IMR-90 (cell line): Measurements from ENCODE around the gene CUTC. TPM values are rescaled to one million over a fixed set of nuclear protein-coding genes. Genes with fewer than 3 reads are reported as not detected.

Source experiments
- ATAC-seq: fragments of 200-7000 bp; cut with Tn5 transposase; 2 replicates; pipeline ENCODE4 v1.9.1; 2020; ENCODE audit warnings: low read depth, mild to moderate bottlenecking, moderate library complexity
- BruUV-seq: library from RNA; stranded (reverse); fragments of 400-500 nt; replicated peaks from 2 replicates; lab custom pipeline; 2021; lab: Mats Ljungman, UMichigan
- CTCF ChIA-PET: fragments of 300-600 bp; formaldehyde crosslinking; extraction: SDS; loops from one replicate; lab custom pipeline; 2021; ENCODE audit warnings: antibody characterized with exemption; lab: Yijun Ruan, JAX
- POLR2A ChIA-PET: fragments of 300-600 bp; sonication (Branson Sonifier 250); formaldehyde crosslinking; loops from one replicate; lab custom pipeline; 2022; ENCODE audit warnings: antibody characterized with exemption; ENCODE audit not compliant: unreplicated experiment; lab: Charles Lee
- DNase-seq: peaks from one replicate; pipeline ENCODE4 v3.0.0; 2013
- H2AFZ ChIP-seq: replicated peaks from 2 replicates; pipeline ENCODE3; 2013; ENCODE audit warnings: low read length, mild to moderate bottlenecking; ENCODE audit not compliant: poor library complexity
- H2AK5ac ChIP-seq: 2 replicates; pipeline ENCODE4 v1.6.1; 2013; ENCODE audit warnings: low read depth, low read length, inconsistent platforms
- H2AK9ac ChIP-seq: replicated peaks from 2 replicates; pipeline ENCODE3; 2013; ENCODE audit warnings: mild to moderate bottlenecking, low read depth, low read length, moderate library complexity; ENCODE audit not compliant: poor library complexity
- H2BK120ac ChIP-seq: 2 replicates; pipeline ENCODE4 v1.6.1; 2013; ENCODE audit warnings: low read depth, low read length, inconsistent platforms
- H2BK15ac ChIP-seq: 3 replicates; pipeline ENCODE4 v1.6.1; 2013; ENCODE audit warnings: low read depth, low read length, inconsistent platforms
- H2BK20ac ChIP-seq: 2 replicates; pipeline ENCODE4 v1.6.1; 2013; ENCODE audit warnings: low read depth, mild to moderate bottlenecking, inconsistent platforms, low read length, moderate library complexity
- H2BK5ac ChIP-seq: 2 replicates; pipeline ENCODE4 v1.6.1; 2013; ENCODE audit warnings: mild to moderate bottlenecking, low read depth, low read length, inconsistent platforms; ENCODE audit not compliant: poor library complexity, severe bottlenecking
- H3K14ac ChIP-seq: replicated peaks from 2 replicates; pipeline ENCODE4 v1.6.1; 2013; ENCODE audit warnings: low read depth, low read length, inconsistent platforms
- H3K18ac ChIP-seq: 2 replicates; pipeline ENCODE4 v1.6.1; 2013; ENCODE audit warnings: low read depth, low read length, control low read depth
- H3K23ac ChIP-seq: 2 replicates; pipeline ENCODE4 v1.6.1; 2013; ENCODE audit warnings: low read depth, low read length, inconsistent platforms
- H3K27ac ChIP-seq: 2 replicates; pipeline ENCODE4 v1.5.1; 2013; ENCODE audit warnings: mild to moderate bottlenecking, control low read depth, low read length; ENCODE audit not compliant: insufficient read depth
- H3K27me3 ChIP-seq: 2 replicates; pipeline ENCODE4 v1.6.1; 2013; ENCODE audit warnings: low read length; ENCODE audit not compliant: control insufficient read depth, insufficient read depth
- H3K36me3 ChIP-seq: 2 replicates; pipeline ENCODE4 v1.6.1; 2013; ENCODE audit warnings: low read length, mixed read lengths; ENCODE audit not compliant: control insufficient read depth, insufficient read depth
- H3K4ac ChIP-seq: 2 replicates; pipeline ENCODE4 v1.6.1; 2013; ENCODE audit warnings: low read depth, low read length, inconsistent platforms
- H3K4me1 ChIP-seq: 2 replicates; pipeline ENCODE4 v1.6.1; 2013; ENCODE audit warnings: low read length, mixed read lengths; ENCODE audit not compliant: control insufficient read depth, insufficient read depth
- H3K4me2 ChIP-seq: 2 replicates; pipeline ENCODE4 v1.6.1; 2013; ENCODE audit warnings: low read depth, mild to moderate bottlenecking, control low read depth, low read length, moderate library complexity
- H3K4me3 ChIP-seq: 2 replicates; pipeline ENCODE4 v1.5.1; 2013; ENCODE audit warnings: low read depth, mild to moderate bottlenecking, control low read depth, low read length, moderate library complexity; ENCODE audit not compliant: insufficient read depth
- H3K56ac ChIP-seq: 2 replicates; pipeline ENCODE4 v1.6.1; 2013; ENCODE audit warnings: low read length, inconsistent platforms; ENCODE audit not compliant: insufficient read depth; ENCODE audit errors: extremely low read depth
- H3K79me1 ChIP-seq, 2 experiments: 2 replicates each; pipeline ENCODE4 v1.6.1; 2013; ENCODE audit warnings: low read length in 2 of 2, inconsistent platforms in 1 of 2, low read depth in 1 of 2
- H3K9ac ChIP-seq: 2 replicates; pipeline ENCODE4 v1.6.1; 2013; ENCODE audit warnings: low read depth, low read length, control low read depth
- H3K9me1 ChIP-seq: 2 replicates; pipeline ENCODE4 v1.6.1; 2013; ENCODE audit warnings: low read length, inconsistent platforms; ENCODE audit not compliant: insufficient read depth
- H3K9me3 ChIP-seq: 2 replicates; pipeline ENCODE4 v1.6.1; 2013; ENCODE audit warnings: low read length; ENCODE audit not compliant: control insufficient read depth, insufficient read depth
- H4K20me1 ChIP-seq: 2 replicates; pipeline ENCODE4 v1.6.1; 2013; ENCODE audit warnings: low read length, inconsistent platforms; ENCODE audit not compliant: insufficient read depth
- H4K5ac ChIP-seq: 2 replicates; pipeline ENCODE4 v1.6.1; 2013; ENCODE audit warnings: mild to moderate bottlenecking, low read depth, low read length, control low read depth
- H4K8ac ChIP-seq, 2 experiments: 2 replicates each; pipeline ENCODE4 v1.6.1; 2013; ENCODE audit warnings: low read depth in 2 of 2, low read length in 2 of 2, control low read depth in 1 of 2, inconsistent platforms in 1 of 2
- H4K91ac ChIP-seq: 2 replicates; pipeline ENCODE4 v1.6.1; 2013; ENCODE audit warnings: low read depth, low read length, inconsistent platforms; ENCODE audit not compliant: insufficient read depth
- BHLHE40 ChIP-seq: fragments of 150-350 bp; IDR thresholded peaks from 2 replicates; pipeline ENCODE4 v1.6.1; 2016; ENCODE audit warnings: mild to moderate bottlenecking, low read depth, low read length
- CEBPB ChIP-seq: IDR thresholded peaks from 2 replicates; pipeline ENCODE4 v1.6.1; 2012; ENCODE audit warnings: low read depth, low read length, improper control_type of control experiment
- FOS ChIP-seq: fragments of 150-350 bp; IDR thresholded peaks from 2 replicates; pipeline ENCODE4 v1.6.1; 2016; ENCODE audit warnings: low read depth, low read length
- WGBS, 2 experiments: methylation state at CpG; one replicate each; pipeline versions ENCODE4 v1.1.5 to v1.1.7; 2013; ENCODE audit warnings: missing lambda C conversion rate in 2 of 2; ENCODE audit not compliant: insufficient read length in 1 of 2; ENCODE audit errors: extremely low coverage in 2 of 2; 5-methylcytosine and 5-hydroxymethylcytosine counted together
- dilution Hi-C: fragments of 300-500 bp; cut with HindIII; formaldehyde crosslinking; loops from one replicate; pipeline ENCODE4 v1.14.3; 2018; ENCODE audit warnings: low sequenced_read_pairs; ENCODE audit not compliant: unreplicated experiment
- in situ Hi-C: fragments of 300-500 bp; cut with MboI; formaldehyde crosslinking; loops from 3 replicates; pipeline ENCODE4 v1.14.3; 2019; ENCODE audit warnings: low sequenced_read_pairs, inconsistent platforms, mixed read lengths
- intact Hi-C: fragments of 100-400 bp; cut with micrococcal nuclease; formaldehyde crosslinking; loops from 2 replicates; pipeline ENCODE4 v1.10.0; 2022
- polyA plus RNA-seq, 3 experiments: library from polyadenylated mRNA; depleted of rRNA; stranded (reverse); fragments of >200 nt; gene quantifications; 2 replicates each; pipeline ENCODE4 v1.2.3, GENCODE V29; 2012; ENCODE audit warnings: low replicate concordance in 1 of 3
- total RNA-seq: library from RNA; depleted of rRNA; stranded (reverse); fragments of >200 nt; gene quantifications from 2 replicates; pipeline ENCODE4 v1.2.3, GENCODE V29; 2012

CUTC gene
- total and polyA plus RNA-seq, 2 of the 4 experiments (the other 2 are of a cell fraction) = 7.0 to 10.2 TPM

GRCh38 chr10:99788598-99789256, 56.7 kb downstream of the CUTC start:
- peak overlapping the region; percentile 3 for H2BK120ac ChIP-seq

More at GRCh38 chr10:99788598-99789256, 56.7 kb downstream of the CUTC start:
- Histone ChIP-seq H3K9ac (no peak overlapping the region), H3K23ac (no peak overlapping the region; the same call in 1 of the 2 replicates), H4K5ac (no peak overlapping the region), H3K4me2 (peak overlapping the region; percentile 7; the same call in 1 of the 2 replicates), H3K4ac (0 out of 2 replicates have a peak overlapping the region, but pooled peaks have one; percentile 11), H3K4me3 (no peak overlapping the region), H2AK9ac (peak overlapping the region; percentile 38), H4K91ac (no peak overlapping the region), H2BK5ac (peak overlapping the region; percentile 7), H4K8ac (no peak overlapping the region), H3K4me1 (peaks cover 13% of the 10 kb centered on the region), H3K36me3 (no peaks in the 10 kb centered on the region), H3K14ac (no peak overlapping the region; the same call in 1 of the 2 replicates), H3K18ac (no peak overlapping the region), H3K9me1 (peaks cover 8% of the 10 kb centered on the region), H2BK20ac (peak overlapping the region; percentile 32; the same call in 1 of the 2 replicates), H3K79me1 (no peaks in the 10 kb centered on the region), H3K27ac (peak overlapping the region; percentile 31; the same call in 1 of the 2 replicates), H3K9me3 (no peaks in the 10 kb centered on the region), H2BK15ac (0 out of 3 replicates have a peak overlapping the region, but pooled peaks have one; percentile 48), H4K20me1 (no peaks in the 10 kb centered on the region), H3K56ac (no peak overlapping the region), H2AK5ac (no peak overlapping the region), H2AFZ (peak overlapping the region; percentile 24), H3K27me3 (no peaks in the 10 kb centered on the region)
- no TSS peak for BruUV-seq
- ChIA-PET POLR2A (interaction anchor here (0.6 kb wide), 2 partner anchors 9 to 1120 kb away, joined by 3 to 9 read pairs; no protein-coding TSS in a partner anchor), CTCF (no interaction called here)
- intact Hi-C loops (no loop called here), in situ Hi-C loops (no loop called here), dilution Hi-C loops (no loop called here)
- TF ChIP-seq FOS (0 out of 2 replicates have a peak, but pooled peaks have one; percentile 16), CEBPB (peak; percentile 64), BHLHE40 (no peak)
- ATAC-seq (peak; percentile 70), DNase-seq (peak; percentile 73)
- WGBS, 2 experiments = no CpG with 5 or more reads among the region's 6 CpGs
